ENCODE results near the gene THADA. TPM values are rescaled to one million over a fixed set of nuclear protein-coding genes. Genes with fewer than 3 reads are reported as not detected.

Gene THADA
- total RNA-seq, 1 experiment from 2014 or later, result 20.1 TPM

GRCh38 chr2:43427032-43427424 lies 168.8 kb downstream of the THADA start:
- Histone ChIP-seq H3K9ac (ENCODE audit: extremely low read depth, insufficient read length, low read length) (no peak overlapping the region), H3K79me2 (ENCODE audit: insufficient read depth, low read length) (no peaks in the 10 kb centered on the region), H3K56ac (ENCODE audit: insufficient read length, low read depth, low read length) (no peak overlapping the region), H2BK15ac (ENCODE audit: low read depth, low read length) (no peak overlapping the region), H4K20me1 (ENCODE audit: control insufficient read depth, insufficient read depth, insufficient read length) (no peaks in the 10 kb centered on the region), H3K79me1 (ENCODE audit: insufficient read depth, low read depth, low read length, poor library complexity, severe bottlenecking) (no peaks in the 10 kb centered on the region), H3K4ac (ENCODE audit: low read depth, low read length) (no peak overlapping the region), H3K9me3 (ENCODE audit: control insufficient read depth, low read depth, low read length) (no peaks in the 10 kb centered on the region), H2AK5ac (ENCODE audit: insufficient read length, low read length) (no peak overlapping the region), H3K27ac (ENCODE audit: insufficient read length, low read depth, low read length) (no peak overlapping the region), H3K14ac (ENCODE audit: insufficient read depth, low read length) (no peak overlapping the region), H4K5ac (ENCODE audit: insufficient read length, low read depth, low read length) (no peak overlapping the region), H2BK5ac (ENCODE audit: insufficient read length, low read length) (no peak overlapping the region), H3K23me2 (ENCODE audit: insufficient read length, low read depth, low read length, poor library complexity, severe bottlenecking) (no peaks in the 10 kb centered on the region), H3K18ac (ENCODE audit: insufficient read length, low read depth, low read length) (no peak overlapping the region), H3K23ac (ENCODE audit: insufficient read length, low read depth, low read length) (no peak overlapping the region), H3T11ph (ENCODE audit: low read length) (no peak overlapping the region), H2AFZ (ENCODE audit: low read length) (no peak overlapping the region), H2BK12ac (ENCODE audit: insufficient read length, low read depth, low read length) (no peak overlapping the region), H4K91ac (ENCODE audit: insufficient read length, low read depth, low read length) (no peak overlapping the region), H2BK20ac (ENCODE audit: low read depth, low read length, poor library complexity, severe bottlenecking) (no peak overlapping the region), H4K8ac (replicated peaks; ENCODE audit: insufficient read length, low read depth, low read length) (no peak overlapping the region), H3K4me2 (ENCODE audit: insufficient read depth, insufficient read length, low read length) (no peak overlapping the region), H2BK120ac (ENCODE audit: low read depth, low read length, poor library complexity, severe bottlenecking) (no peak overlapping the region), H3K4me1 (ENCODE audit: insufficient read depth, low read length) (no peaks in the 10 kb centered on the region), H3K27me3 (ENCODE audit: insufficient read depth, low read length) (no peaks in the 10 kb centered on the region)
- Mint-ChIP-seq H3K4me3 (no peak overlapping the region), H3K36me3 (ENCODE audit: insufficient read depth in 1 of 3, low read depth in 3 of 3) (peaks cover 0 to 13% (median 6%) of the 10 kb centered on the region in 3 experiments; a peak in 3 of 7 replicates), H3K4me1 (no peaks in the 10 kb centered on the region; a peak in 1 of 4 replicates), H3K27me3 (ENCODE audit: low read depth) (no peaks in the 10 kb centered on the region), H3K27ac (no peak overlapping the region), H3K9me3 (no peaks in the 10 kb centered on the region; a peak in 1 of 5 replicates)
- DNase-seq, result no peak
- WGBS (ENCODE audit: extremely low coverage, insufficient read length, low lambda C conversion rate), result no CpG with 5 or more reads among the region's 8 CpGs
- no peak for TF ChIP-seq CTCF (conservative IDR thresholded peaks at IDR 0.05)

Data from H9 (cell line).